H1 (cell line): ENCODE measurements around the gene ACY1. TPM values are rescaled to one million over a fixed set of nuclear protein-coding genes. Genes with fewer than 3 reads are reported as not detected.

ENCODE experiments used
- CTCF ChIA-PET: fragments of 300-600 bp; sonication (Branson Sonifier 250); formaldehyde crosslinking; loops from one replicate; lab custom pipeline; 2021; ENCODE audit not compliant: partially characterized antibody; lab: Charles Lee
- POLR2A ChIA-PET: fragments of 300-600 bp; sonication (Branson Sonifier 250); formaldehyde crosslinking; loops from one replicate; lab custom pipeline; 2021; ENCODE audit warnings: inconsistent platforms; ENCODE audit not compliant: partially characterized antibody; lab: Charles Lee
- DNase-seq, 2 experiments: peaks; one replicate each; pipeline versions ENCODE4 v3.0.0 to v3.0.0-alpha.2; 2010 to 2022; ENCODE audit warnings: low spot score in 2 of 2, low read depth in 1 of 2, mixed read lengths in 1 of 2
- FAIRE-seq: peaks from 2 replicates; lab custom pipeline; 2011; peaks lifted over from hg19 to GRCh38; lab: Jason Lieb, UNC
- H2AFZ ChIP-seq: 2 replicates; pipeline ENCODE4 v1.8.1; 2012; ENCODE audit warnings: low read length, inconsistent platforms
- H2AK5ac ChIP-seq: 2 replicates; pipeline ENCODE4 v1.6.1; 2013; ENCODE audit warnings: low read depth, low read length
- H2BK120ac ChIP-seq: replicated peaks from 2 replicates; pipeline ENCODE3; 2013; ENCODE audit warnings: low read depth, low read length, inconsistent platforms
- H2BK12ac ChIP-seq: 2 replicates; pipeline ENCODE4 v1.6.1; 2013; ENCODE audit warnings: low read depth, low read length
- H2BK15ac ChIP-seq: 2 replicates; pipeline ENCODE4 v1.6.1; 2013; ENCODE audit warnings: low read length
- H2BK20ac ChIP-seq: 2 replicates; pipeline ENCODE4 v1.6.1; 2013; ENCODE audit warnings: low read length
- H2BK5ac ChIP-seq: 2 replicates; pipeline ENCODE4 v1.6.1; 2013; ENCODE audit warnings: low read depth, low read length
- H3K14ac ChIP-seq: 2 replicates; pipeline ENCODE4 v1.6.1; 2013; ENCODE audit warnings: inconsistent platforms; ENCODE audit not compliant: insufficient read length
- H3K18ac ChIP-seq: 2 replicates; pipeline ENCODE4 v1.6.1; 2013; ENCODE audit warnings: low read length; ENCODE audit errors: extremely low read depth
- H3K23ac ChIP-seq: 2 replicates; pipeline ENCODE4 v1.6.1; 2013; ENCODE audit warnings: inconsistent platforms; ENCODE audit not compliant: insufficient read length
- H3K23me2 ChIP-seq: 2 replicates; pipeline ENCODE4 v1.6.1; 2013; ENCODE audit warnings: low read depth, low read length
- H3K27ac ChIP-seq: 2 replicates; pipeline ENCODE4 v1.6.1; 2011; ENCODE audit warnings: low read depth, low read length, inconsistent platforms
- H3K27me3 ChIP-seq, 4 experiments: replicated peaks in 1 of 4; 1 replicate in 1 of 4; 2 replicates in 3 of 4; pipeline versions ENCODE4 v1.6.1 to v1.8.1; 2011 to 2013; ENCODE audit warnings: low read length in 3 of 4, mild to moderate bottlenecking in 3 of 4, inconsistent platforms in 2 of 4, mixed read lengths in 2 of 4, moderate library complexity in 1 of 4; ENCODE audit not compliant: control insufficient read depth in 3 of 4, insufficient read depth in 3 of 4; ENCODE audit errors: extremely low read depth in 1 of 4
- H3K36me3 ChIP-seq, 4 experiments: 2 replicates each; pipeline versions ENCODE4 v1.6.1 to v1.8.1; 2011 to 2013; ENCODE audit warnings: mild to moderate bottlenecking in 4 of 4, low read length in 3 of 4, moderate library complexity in 2 of 4, control low read depth in 1 of 4, inconsistent platforms in 1 of 4; ENCODE audit not compliant: insufficient read depth in 4 of 4, control insufficient read depth in 2 of 4
- H3K4ac ChIP-seq: replicated peaks from 2 replicates; pipeline ENCODE3; 2013; ENCODE audit warnings: low read length, low read depth, mixed read lengths, inconsistent platforms; ENCODE audit not compliant: insufficient read length
- H3K4me1 ChIP-seq, 4 experiments: replicated peaks in 1 of 4; 1 replicate in 1 of 4; 2 replicates in 3 of 4; pipeline versions ENCODE4 v1.6.1 to v1.8.1; 2011 to 2013; ENCODE audit warnings: low read length in 3 of 4, inconsistent platforms in 2 of 4, mixed read lengths in 1 of 4; ENCODE audit not compliant: insufficient read depth in 4 of 4, control insufficient read depth in 3 of 4
- H3K4me2 ChIP-seq, 2 experiments: 2 replicates each; pipeline versions ENCODE4 v1.6.1 to v1.8.1; 2011 to 2013; ENCODE audit warnings: low read depth in 2 of 2, low read length in 2 of 2, control low read depth in 1 of 2, inconsistent platforms in 1 of 2, mild to moderate bottlenecking in 1 of 2; ENCODE audit not compliant: insufficient read depth in 1 of 2
- H3K4me3 ChIP-seq, 4 experiments: fragments of 200-600, 300-600 bp in 1 of 4; sonication (generic), shearing (Covaris generic), sonication (Bioruptor Twin) in 1 of 4; 2 replicates each; pipeline versions ENCODE4 v1.5.1 to v1.8.1; 2011 to 2016; ENCODE audit warnings: low read length in 4 of 4, low read depth in 3 of 4, control low read depth in 2 of 4, inconsistent platforms in 2 of 4, mild to moderate bottlenecking in 2 of 4, mixed read lengths in 1 of 4, moderate library complexity in 1 of 4; ENCODE audit not compliant: insufficient read depth in 2 of 4; ENCODE audit errors: extremely low read depth in 1 of 4
- H3K56ac ChIP-seq: replicated peaks from 2 replicates; pipeline ENCODE3; 2013; ENCODE audit warnings: low read depth, mild to moderate bottlenecking, mixed read lengths, low read length, inconsistent platforms; ENCODE audit not compliant: insufficient read length
- H3K79me1 ChIP-seq: 2 replicates; pipeline ENCODE4 v1.6.1; 2013; ENCODE audit warnings: low read depth, low read length, control low read depth
- H3K79me2 ChIP-seq, 2 experiments: 2 replicates each; pipeline versions ENCODE4 v1.6.1 to v1.8.1; 2012 to 2013; ENCODE audit warnings: low read length in 2 of 2, mild to moderate bottlenecking in 2 of 2, inconsistent platforms in 1 of 2; ENCODE audit not compliant: insufficient read depth in 2 of 2, control insufficient read depth in 1 of 2
- H3K9ac ChIP-seq, 4 experiments: replicated peaks in 1 of 4; 1 replicate in 1 of 4; 2 replicates in 3 of 4; pipeline versions ENCODE4 v1.6.1 to v1.8.1; 2011 to 2013; ENCODE audit warnings: low read depth in 3 of 4, low read length in 3 of 4, control low read depth in 2 of 4, mild to moderate bottlenecking in 2 of 4, moderate library complexity in 2 of 4, inconsistent platforms in 1 of 4; ENCODE audit errors: extremely low read depth in 1 of 4
- H3K9me3 ChIP-seq, 2 experiments: 2 replicates each; pipeline versions ENCODE4 v1.6.1 to v1.8.1; 2012 to 2013; ENCODE audit warnings: mild to moderate bottlenecking in 2 of 2, moderate library complexity in 2 of 2, control low read depth in 1 of 2, inconsistent platforms in 1 of 2, low read depth in 1 of 2, low read length in 1 of 2, mixed read lengths in 1 of 2; ENCODE audit not compliant: insufficient read depth in 2 of 2
- H4K20me1 ChIP-seq, 2 experiments: replicated peaks in 1 of 2; 2 replicates each; pipeline versions ENCODE3 to v1.8.1; 2011 to 2013; ENCODE audit warnings: inconsistent platforms in 2 of 2, low read length in 2 of 2, mild to moderate bottlenecking in 1 of 2; ENCODE audit not compliant: insufficient read depth in 2 of 2, control insufficient read depth in 1 of 2
- H4K5ac ChIP-seq: 2 replicates; pipeline ENCODE4 v1.6.1; 2013; ENCODE audit warnings: low read length, low read depth, mixed read lengths, inconsistent platforms; ENCODE audit not compliant: insufficient read length
- H4K8ac ChIP-seq: 2 replicates; pipeline ENCODE4 v1.8.0; 2013; ENCODE audit warnings: mild to moderate bottlenecking, moderate library complexity, low read length, inconsistent platforms; ENCODE audit not compliant: insufficient read depth; ENCODE audit errors: extremely low read depth
- H4K91ac ChIP-seq: replicated peaks from 2 replicates; pipeline ENCODE3; 2013; ENCODE audit warnings: low read length, mixed read lengths, inconsistent platforms; ENCODE audit not compliant: insufficient read length
- CBX8 ChIP-seq: fragments of 300-800, 300-1000 bp; sonication (generic); IDR thresholded peaks from 2 replicates; pipeline ENCODE4 v1.7.1; 2016; ENCODE audit warnings: low read depth, low read length, borderline replicate concordance
- CHD1 ChIP-seq: IDR thresholded peaks from 2 replicates; pipeline ENCODE4 v1.6.1; 2012; ENCODE audit warnings: low read depth, low read length, improper control_type of control experiment
- CTBP2 ChIP-seq: IDR thresholded peaks from 2 replicates; pipeline ENCODE4 v1.7.0; 2011; ENCODE audit warnings: borderline replicate concordance, mild to moderate bottlenecking, moderate library complexity, mixed read lengths, low read length; ENCODE audit not compliant: insufficient read depth, insufficient read length
- EGR1 ChIP-seq: IDR thresholded peaks from 2 replicates; pipeline ENCODE4 v1.6.1; 2011; ENCODE audit warnings: low read depth, low read length, borderline replicate concordance
- JUND ChIP-seq: IDR thresholded peaks from 2 replicates; pipeline ENCODE4 v1.6.1; 2011; ENCODE audit warnings: mild to moderate bottlenecking, improper control_type of control experiment, low read length
- POU5F1 ChIP-seq: IDR thresholded peaks from 2 replicates; pipeline ENCODE4 v1.6.1; 2011; ENCODE audit warnings: low read depth, mild to moderate bottlenecking, low read length, moderate library complexity
- SIN3A ChIP-seq, 2 experiments: IDR thresholded peaks in 1 of 2; conservative IDR thresholded peaks in 1 of 2; 2 replicates each; pipeline ENCODE4 v1.6.1; 2011 to 2012; ENCODE audit warnings: low read length in 2 of 2, improper control_type of control experiment in 1 of 2, low read depth in 1 of 2, mild to moderate bottlenecking in 1 of 2
- SIX5 ChIP-seq: IDR thresholded peaks from 2 replicates; pipeline ENCODE4 v1.6.1; 2011; ENCODE audit warnings: mild to moderate bottlenecking, low read depth, low read length
- SUZ12 ChIP-seq: fragments of 200-600 bp; sonication (generic); IDR thresholded peaks from 2 replicates; pipeline ENCODE4 v1.6.1; 2012; ENCODE audit warnings: mild to moderate bottlenecking, inconsistent platforms, low read length, moderate library complexity, mixed read lengths
- TAF7 ChIP-seq: optimal IDR thresholded peaks from 2 replicates; pipeline ENCODE3; 2011; ENCODE audit warnings: low read depth, mild to moderate bottlenecking, inconsistent platforms, low read length, moderate library complexity, borderline replicate concordance
- TBP ChIP-seq: IDR thresholded peaks from 2 replicates; pipeline ENCODE4 v1.6.1; 2011; ENCODE audit warnings: low read depth, low read length, improper control_type of control experiment
- WGBS, 2 experiments: shearing (Covaris generic) in 1 of 2; methylation state at CpG; one replicate each; pipeline versions ENCODE4 v1.1.6 to v1.1.7; 2013 to 2015; ENCODE audit warnings: low lambda C conversion rate in 2 of 2, mixed read lengths in 2 of 2, inconsistent platforms in 1 of 2, low coverage in 1 of 2, missing lambda C conversion rate in 1 of 2; ENCODE audit not compliant: insufficient replicate concordance in 2 of 2, insufficient coverage in 1 of 2, insufficient read length in 1 of 2; ENCODE audit errors: extremely low coverage in 1 of 2, missing lambda C conversion rate in 1 of 2; 5-methylcytosine and 5-hydroxymethylcytosine counted together
- polyA plus RNA-seq, 7 experiments: library from polyadenylated mRNA; depleted of rRNA in 3 of 7; stranded (reverse) in 5 of 7; unstranded in 2 of 7; fragments of >200 nt in 5 of 7; fragments of 200-250 nt in 2 of 7; gene quantifications; 1 replicate in 5 of 7; 2 replicates in 1 of 7; 4 replicates in 1 of 7; pipeline versions ENCODE4 v1.2.1 to v1.2.3, GENCODE V29; 2011 to 2013; ENCODE audit warnings: missing spikeins in 2 of 7, mixed read lengths in 2 of 7
- total RNA-seq: library from RNA; stranded (reverse); fragmentation: NEBNext Ultra II Directional; extraction: Animal tissue kit (Norgen Biotek cat#: 25700); gene quantifications from 2 replicates; pipeline ENCODE4 v1.2.1, GENCODE V29; 2021

ACY1 gene
- total and polyA plus RNA-seq, 2 of the 8 experiments (the other 6 are each of a cell fraction or from before 2014, with no cell fraction given), result 48.3 to 113 TPM

- 100% methylated on average over 3 of the region's 3 CpGs; no CpG with 5 or more reads in 1 of the 2 experiments for WGBS, 2 experiments
Measured at GRCh38 chr3:52023101-52023770, 39.9 kb downstream of the ACY1 start.

More at GRCh38 chr3:52023101-52023770, 39.9 kb downstream of the ACY1 start:
- DNase-seq, result no peak
- POLR2A ChIA-PET, result interaction anchor here (1.4 to 2.2 kb wide), 2 partner anchors 13 to 33 kb away, joined by 5 to 6 read pairs; partner anchors contain the start of gene DUSP7
- Histone ChIP-seq H3K4me1 (peaks cover 0 to 5% (median 2%) of the 10 kb centered on the region in 4 experiments; a peak in 3 of 7 replicates), H2BK15ac (no peak overlapping the region), H3K79me2 (no peaks in the 10 kb centered on the region), H3K9me3 (no peaks in the 10 kb centered on the region), H3K27me3 (no peaks in the 10 kb centered on the region)
- TF ChIP-seq SIN3A (conservative IDR thresholded peaks at IDR 0.05 in 1 of 2, IDR thresholded peaks at IDR 0.05 in 1 of 2; ENCODE audit: low read depth in 1 of 2, low read length in 2 of 2) (no peak), SIX5 (no peak), CBX8 (no peak), POU5F1 (no peak), TAF7 (no peak), TBP (no peak), CHD1 (no peak), EGR1 (no peak), CTBP2 (no peak), JUND (no peak), SUZ12 (no peak)
- TF ChIP-seq, all 59 proteins: peak for 0
- H3K14ac ChIP-seq, result no peak overlapping the region
- H3K9ac ChIP-seq, result no peak overlapping the region
- no peak overlapping the region for H3K4me3 ChIP-seq
- peaks cover 1% of the 10 kb centered on the region; the same call in 1 of the 2 replicates for H3K23me2 ChIP-seq
- H4K20me1 ChIP-seq, result no peaks in the 10 kb centered on the region
- no peaks in the 10 kb centered on the region for H3K36me3 ChIP-seq
- no peak overlapping the region for H3K27ac ChIP-seq
- H2BK120ac ChIP-seq, result no peak overlapping the region
- H3K18ac ChIP-seq, result no peak overlapping the region
- no peak overlapping the region for H4K5ac ChIP-seq
- CTCF ChIA-PET, result interaction anchor here (1.1 to 24.7 kb wide), 8 partner anchors 8 to 109 kb away, joined by 3 to 984 read pairs (median 9); partner anchors contain the start of gene DUSP7
- H4K8ac ChIP-seq, result no peak overlapping the region; the same call in 1 of the 2 replicates
- H3K4me2 ChIP-seq, result no peak overlapping the region
- FAIRE-seq, result no peak
- H2BK5ac ChIP-seq, result no peak overlapping the region
- H2AK5ac ChIP-seq, result no peak overlapping the region
- H2AFZ ChIP-seq, result no peak overlapping the region
- H3K23ac ChIP-seq, result no peak overlapping the region
- no peak overlapping the region for H4K91ac ChIP-seq
- no peak overlapping the region for H2BK12ac ChIP-seq
- no peak overlapping the region for H2BK20ac ChIP-seq
- H3K79me1 ChIP-seq, result no peaks in the 10 kb centered on the region
- H3K56ac ChIP-seq, result no peak overlapping the region
- no peak overlapping the region for H3K4ac ChIP-seq
